ENCODE measurements around the gene TMEM131L.
"Not testable (repeated sequence)": the region's sequence is repeated elsewhere in the genome, so short reads cannot be mapped to it uniquely, and the experiment has no call there.

The TMEM131L gene, protein sequence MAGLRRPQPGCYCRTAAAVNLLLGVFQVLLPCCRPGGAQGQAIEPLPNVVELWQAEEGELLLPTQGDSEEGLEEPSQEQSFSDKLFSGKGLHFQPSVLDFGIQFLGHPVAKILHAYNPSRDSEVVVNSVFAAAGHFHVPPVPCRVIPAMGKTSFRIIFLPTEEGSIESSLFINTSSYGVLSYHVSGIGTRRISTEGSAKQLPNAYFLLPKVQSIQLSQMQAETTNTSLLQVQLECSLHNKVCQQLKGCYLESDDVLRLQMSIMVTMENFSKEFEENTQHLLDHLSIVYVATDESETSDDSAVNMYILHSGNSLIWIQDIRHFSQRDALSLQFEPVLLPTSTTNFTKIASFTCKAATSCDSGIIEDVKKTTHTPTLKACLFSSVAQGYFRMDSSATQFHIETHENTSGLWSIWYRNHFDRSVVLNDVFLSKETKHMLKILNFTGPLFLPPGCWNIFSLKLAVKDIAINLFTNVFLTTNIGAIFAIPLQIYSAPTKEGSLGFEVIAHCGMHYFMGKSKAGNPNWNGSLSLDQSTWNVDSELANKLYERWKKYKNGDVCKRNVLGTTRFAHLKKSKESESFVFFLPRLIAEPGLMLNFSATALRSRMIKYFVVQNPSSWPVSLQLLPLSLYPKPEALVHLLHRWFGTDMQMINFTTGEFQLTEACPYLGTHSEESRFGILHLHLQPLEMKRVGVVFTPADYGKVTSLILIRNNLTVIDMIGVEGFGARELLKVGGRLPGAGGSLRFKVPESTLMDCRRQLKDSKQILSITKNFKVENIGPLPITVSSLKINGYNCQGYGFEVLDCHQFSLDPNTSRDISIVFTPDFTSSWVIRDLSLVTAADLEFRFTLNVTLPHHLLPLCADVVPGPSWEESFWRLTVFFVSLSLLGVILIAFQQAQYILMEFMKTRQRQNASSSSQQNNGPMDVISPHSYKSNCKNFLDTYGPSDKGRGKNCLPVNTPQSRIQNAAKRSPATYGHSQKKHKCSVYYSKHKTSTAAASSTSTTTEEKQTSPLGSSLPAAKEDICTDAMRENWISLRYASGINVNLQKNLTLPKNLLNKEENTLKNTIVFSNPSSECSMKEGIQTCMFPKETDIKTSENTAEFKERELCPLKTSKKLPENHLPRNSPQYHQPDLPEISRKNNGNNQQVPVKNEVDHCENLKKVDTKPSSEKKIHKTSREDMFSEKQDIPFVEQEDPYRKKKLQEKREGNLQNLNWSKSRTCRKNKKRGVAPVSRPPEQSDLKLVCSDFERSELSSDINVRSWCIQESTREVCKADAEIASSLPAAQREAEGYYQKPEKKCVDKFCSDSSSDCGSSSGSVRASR (N-terminal part only)

DNA sequence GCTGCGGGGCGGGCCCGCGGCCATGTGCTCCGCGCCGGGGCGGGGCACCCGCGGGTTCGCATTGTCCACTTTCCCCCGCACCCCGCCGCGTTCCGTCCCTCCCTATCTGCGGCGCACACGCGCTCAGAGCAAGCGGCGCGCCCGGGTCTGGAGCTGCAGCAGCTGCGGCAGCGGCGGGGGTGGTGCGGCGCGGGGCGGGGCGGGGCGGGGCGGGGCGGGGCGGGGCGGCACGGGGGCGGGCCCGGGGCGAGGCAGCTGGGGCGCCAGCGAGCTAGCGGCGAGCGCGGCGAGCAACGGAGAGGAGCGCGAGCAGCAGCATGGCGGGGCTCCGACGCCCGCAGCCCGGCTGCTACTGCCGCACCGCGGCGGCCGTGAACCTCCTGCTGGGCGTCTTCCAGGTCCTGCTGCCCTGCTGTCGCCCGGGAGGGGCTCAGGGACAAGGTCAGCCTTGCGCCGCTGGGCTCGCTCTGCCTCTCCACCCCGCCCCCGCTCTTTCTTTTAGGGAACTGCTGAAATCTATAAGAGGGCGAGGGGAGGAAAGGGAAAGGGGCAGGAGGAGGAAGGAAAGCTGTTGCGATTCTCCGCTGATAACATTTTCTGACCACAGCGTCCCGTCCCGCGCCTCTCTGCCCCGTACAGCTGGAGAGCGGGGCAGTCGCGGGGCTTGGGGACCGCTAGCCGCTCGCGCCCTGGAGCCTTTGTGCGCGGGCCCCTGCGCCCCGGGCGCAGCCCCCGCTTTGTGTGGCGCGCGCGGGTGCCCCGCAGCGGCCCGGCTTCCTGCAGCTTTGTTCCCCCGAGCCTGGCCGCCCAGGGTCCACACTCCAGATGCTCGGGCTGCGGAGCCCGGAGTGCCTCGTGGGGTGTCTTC is at the start of gene TMEM131L:
TSS of gene TMEM131L (plus strand) at position 280 of the 868 bp plus-strand sequence. CDS start at position 318, 38 bp downstream.
- in situ Hi-C loops (cut with HindIII; ENCODE audit: low sequenced_read_pairs) = no loop called here

DNA sequence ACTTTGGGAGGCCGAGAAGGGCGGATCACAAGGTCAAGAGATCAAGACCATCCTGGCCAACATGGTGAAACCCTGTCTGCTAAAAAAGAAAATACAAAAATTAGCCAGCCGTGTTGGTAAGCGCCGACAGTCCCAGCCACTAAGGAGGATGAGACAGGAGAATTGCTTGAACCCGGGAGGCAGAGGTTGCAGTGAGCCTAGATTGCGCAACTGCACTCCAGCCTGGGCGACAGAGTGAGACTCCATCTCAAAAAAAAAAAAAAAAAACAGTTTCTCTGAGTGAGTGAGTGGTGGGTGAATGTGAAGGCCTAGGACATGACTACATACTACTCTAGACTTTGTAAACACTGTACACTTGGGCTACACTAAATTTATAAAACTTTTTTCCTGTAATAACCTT is 49.7 kb upstream of the TMEM131L start:
- in situ Hi-C loops (cut with HindIII; ENCODE audit: low sequenced_read_pairs) = not testable (repeated sequence)

DNA sequence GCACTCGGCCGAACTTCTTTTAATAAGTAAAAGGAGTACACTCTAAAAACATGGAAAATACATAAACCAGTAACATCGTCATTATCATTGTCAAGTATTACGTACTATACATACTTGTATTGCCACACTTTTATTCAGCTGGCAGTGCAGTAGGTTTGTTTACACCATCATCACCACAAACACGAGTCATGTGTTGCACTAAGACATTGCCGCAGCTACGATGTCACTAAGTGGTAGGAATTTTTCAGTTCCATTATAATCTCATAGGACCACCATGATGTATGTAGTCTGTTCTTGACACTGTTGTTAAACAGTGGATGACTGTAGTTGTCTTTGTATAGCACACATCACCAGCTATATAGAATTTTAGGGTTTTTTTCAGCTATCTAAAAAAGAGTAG is 48.0 kb upstream of the TMEM131L start:
- in situ Hi-C loops (cut with HindIII; ENCODE audit: low sequenced_read_pairs) = no loop called here

DNA sequence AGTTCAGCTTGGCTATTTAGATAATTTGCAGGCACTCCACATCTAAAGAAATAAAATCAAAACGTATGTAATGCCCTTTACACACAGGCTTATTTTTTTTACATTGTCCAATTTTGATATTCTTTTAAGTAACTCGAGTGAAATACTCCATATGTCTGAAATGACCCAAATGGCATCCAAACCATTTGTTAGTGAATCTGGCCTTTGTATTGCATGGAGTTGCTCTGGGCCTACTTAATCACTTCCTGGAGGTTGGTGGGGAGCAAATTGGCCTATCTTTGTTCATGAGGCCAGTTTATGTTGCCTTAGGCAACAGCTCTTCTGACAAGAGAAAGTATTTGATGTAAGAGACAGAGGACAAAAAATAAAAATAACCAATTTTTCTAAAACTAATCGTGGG is 47.6 kb upstream of the TMEM131L start:
- in situ Hi-C loops (cut with HindIII; ENCODE audit: low sequenced_read_pairs) = no loop called here

DNA sequence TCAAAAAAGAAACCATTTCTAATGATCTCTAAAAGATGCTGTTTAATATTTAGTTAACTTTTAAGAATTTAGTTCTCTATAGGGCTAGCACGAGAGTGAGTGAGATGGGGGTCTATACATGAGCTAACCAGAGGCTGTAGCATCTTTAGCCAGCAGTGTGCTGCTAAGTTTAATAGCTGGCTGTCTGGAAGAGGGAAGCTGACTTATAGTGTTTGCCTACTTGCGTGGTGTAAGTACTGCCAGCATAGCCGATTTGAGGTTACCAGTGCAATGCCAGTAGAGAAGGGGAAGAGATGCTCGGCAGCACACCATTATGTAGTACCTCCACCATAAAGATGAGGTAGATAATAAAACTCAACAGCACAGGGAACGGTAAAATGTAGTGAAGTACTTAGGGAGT is 47.1 kb upstream of the TMEM131L start:
- in situ Hi-C loops (cut with HindIII; ENCODE audit: low sequenced_read_pairs) = no loop called here

DNA sequence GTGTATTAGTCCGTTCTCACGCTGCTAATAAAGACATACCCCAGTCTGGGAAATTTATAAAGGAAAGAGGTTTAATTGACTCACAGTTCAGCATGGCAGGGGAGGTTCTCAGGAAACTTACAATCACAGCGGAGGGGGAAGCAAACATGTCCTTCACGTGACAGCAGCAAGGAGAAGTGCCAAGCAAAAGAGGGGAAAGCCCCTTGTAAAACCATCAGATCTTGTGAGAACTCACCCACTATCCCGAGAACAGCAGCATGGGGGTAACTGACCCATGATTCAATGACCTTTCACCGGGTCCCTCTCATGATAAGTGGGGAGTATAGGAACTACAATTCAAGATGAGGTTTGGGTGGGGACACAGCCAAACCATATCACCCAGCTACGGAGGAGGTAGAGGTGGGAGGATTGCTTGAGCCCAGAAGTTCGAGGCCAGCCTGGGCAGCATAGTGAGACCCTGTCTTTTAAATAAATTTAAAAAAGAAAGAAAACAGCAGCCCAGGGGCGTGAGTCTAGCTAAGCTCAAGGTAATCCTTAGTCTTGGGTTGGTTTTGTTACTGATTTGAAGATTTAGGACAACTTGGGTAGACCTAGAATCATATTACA is 46.4 kb upstream of the TMEM131L start:
- in situ Hi-C loops (cut with HindIII; ENCODE audit: low sequenced_read_pairs) = no loop called here

DNA sequence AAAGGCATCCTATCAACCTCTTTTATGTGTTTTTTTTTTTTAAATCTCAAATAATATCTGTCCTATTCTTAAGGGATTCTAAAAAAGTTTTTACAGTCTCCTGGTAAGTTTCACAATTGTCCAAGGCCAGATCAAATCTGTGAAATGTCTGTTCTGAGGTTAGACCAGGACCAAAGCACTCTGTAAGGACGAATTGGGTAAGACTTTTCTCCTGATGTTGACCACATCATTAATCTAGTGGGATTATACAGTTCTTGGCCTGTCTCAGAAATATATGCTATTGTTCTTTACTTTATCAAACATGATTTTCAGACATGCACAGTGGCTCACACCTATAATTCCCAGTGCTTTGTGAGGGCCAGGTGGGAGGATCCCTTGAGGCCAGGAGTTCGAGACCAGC is 45.8 kb upstream of the TMEM131L start:
- in situ Hi-C loops (cut with HindIII; ENCODE audit: low sequenced_read_pairs) = no loop called here

DNA sequence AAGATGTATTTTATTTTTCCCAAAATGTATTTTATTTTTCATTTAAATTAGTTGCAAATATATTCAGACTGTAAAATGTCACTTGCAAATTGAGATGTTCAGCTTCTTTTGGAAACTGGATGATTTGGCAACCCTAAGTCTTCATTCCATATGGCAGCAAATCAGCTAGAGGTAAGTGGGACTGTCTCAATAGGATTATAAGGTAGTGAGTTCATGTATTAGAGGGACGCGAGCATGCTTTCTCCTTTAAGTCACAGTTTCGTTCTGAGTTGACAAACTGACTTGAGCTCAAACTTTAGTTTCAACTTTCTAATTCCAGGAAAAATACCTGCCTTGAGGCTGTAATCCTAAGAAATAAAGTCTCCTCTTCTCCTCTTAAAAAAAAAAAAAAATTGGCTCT is 44.2 kb upstream of the TMEM131L start:
- in situ Hi-C loops (cut with HindIII; ENCODE audit: low sequenced_read_pairs) = no loop called here

DNA sequence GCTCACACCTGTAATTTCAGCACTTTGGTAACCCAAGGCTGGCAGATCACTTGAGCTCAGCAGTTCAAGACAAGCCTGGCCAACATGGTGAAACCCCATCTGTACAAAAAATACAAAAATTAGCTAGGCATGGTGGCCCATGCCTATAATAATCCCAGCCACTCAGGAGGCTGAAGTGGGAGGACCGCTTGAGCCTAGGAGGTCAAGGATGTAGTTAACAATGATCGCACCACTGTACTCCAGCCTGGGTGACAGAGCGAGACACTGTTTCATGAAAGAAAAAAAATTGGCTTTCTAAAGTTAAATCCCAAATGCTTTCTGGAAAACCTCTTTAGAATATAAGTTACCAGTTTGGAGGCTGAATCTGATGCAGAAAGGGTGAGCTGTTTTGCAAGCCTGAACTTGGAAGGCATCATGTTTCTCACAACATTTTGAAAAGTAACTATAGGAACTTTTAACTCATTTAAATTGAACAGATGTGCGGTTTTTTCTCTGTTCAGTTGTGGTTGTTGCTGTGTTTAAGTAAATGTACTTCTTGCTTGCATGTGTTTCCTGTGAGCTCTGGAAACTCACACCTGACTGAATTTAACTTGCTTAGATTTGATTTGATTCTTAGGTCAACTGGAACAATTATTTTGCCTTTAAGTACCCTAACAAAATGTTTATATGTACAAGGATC is 39.8 kb upstream of the TMEM131L start:
- in situ Hi-C loops (cut with HindIII; ENCODE audit: low sequenced_read_pairs) = no loop called here

DNA sequence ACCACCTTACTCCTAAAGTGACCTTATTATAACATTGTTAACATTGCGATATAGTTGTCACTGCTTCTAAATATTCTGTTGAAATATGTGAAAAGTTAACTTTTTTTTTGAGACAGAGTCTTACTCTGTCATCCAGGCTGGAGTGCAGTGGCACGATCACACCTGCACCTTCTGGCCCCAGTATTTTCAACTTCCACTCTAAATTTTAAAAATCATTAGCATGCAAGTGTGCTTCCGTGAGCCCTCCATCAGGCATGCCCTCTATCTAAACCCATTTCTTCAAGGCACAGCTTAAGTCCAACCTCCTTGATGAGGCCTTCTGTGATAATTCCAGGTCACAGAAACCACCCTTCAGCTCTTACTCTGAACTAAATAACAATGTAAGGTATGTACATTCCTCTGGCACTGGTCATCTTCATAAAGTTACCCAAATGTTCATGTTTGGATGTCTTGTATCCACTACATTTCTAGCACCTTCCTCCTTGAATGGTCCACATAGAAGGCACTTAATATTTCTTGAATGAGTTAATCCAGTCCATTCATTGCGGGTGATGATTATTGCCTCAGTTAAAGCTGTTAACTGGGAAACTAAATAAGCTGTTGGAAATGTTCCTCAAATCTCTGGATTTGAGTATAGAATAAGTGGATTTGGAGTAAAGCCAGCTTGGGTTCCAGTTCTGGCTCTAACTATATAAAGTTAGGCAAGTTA is 38.6 kb upstream of the TMEM131L start:
- in situ Hi-C loops (cut with HindIII; ENCODE audit: low sequenced_read_pairs) = no loop called here

DNA sequence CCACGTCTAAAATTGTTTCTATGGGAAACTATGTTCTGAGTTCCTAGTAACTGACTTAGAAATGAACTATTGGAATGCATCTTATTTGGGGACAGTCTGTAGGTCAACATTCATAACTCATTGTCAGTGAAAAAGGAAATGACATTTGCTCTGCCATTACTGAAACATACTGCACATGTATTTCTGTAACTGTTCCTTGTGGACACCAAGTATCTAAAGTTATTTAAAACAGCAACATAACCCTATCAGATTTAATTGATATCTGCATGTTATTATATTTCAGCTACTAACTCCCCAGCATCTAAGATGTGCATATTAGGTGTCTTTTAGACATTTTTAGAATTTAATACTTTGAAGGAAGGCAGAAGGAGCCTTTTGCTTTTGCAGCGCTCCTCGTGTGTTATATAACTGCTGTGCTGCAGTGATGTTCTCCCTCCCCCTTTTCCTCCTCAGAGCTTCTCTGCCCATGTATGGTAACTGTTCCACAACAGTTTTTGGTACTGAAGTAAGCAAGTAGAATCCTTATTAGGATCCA is 37.2 kb upstream of the TMEM131L start:
- in situ Hi-C loops (cut with HindIII; ENCODE audit: low sequenced_read_pairs) = no loop called here

DNA sequence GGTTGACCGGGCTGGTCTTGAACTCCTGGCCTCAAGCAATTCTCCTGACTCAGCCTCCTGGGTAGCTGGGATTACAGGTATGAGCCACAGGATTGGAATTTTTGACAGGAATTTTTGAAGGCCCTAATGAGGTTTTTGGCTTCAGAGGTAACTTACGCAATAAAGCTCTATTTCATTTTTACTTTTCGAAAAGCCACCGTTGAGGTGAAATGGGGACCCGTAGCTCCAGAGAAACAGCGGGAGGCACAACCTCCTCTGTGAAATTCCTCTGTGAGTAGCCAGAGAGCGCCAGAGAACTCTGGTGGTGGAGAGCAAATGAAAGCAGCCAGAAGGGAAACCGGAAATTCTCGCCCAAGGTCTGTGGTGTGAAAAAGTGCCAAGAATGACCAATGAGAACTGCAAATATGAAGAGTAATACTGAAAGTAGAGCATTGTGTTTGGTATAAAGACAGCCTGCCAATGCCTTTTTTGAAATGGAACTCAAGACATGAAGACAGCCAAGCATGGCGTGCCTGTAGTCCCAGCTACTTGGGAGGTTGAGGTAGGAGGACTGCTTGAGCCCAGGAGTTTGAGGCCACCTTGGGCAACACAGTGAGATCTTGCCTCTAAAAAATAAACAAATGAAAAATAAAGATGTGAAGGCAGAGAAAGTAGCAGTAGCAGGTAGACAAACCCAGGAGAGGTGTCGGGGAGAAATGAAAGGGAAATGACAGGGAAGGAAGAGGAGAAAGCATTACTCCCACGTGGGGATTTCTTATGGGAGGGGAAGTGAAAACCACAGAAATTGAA is 33.0 kb upstream of the TMEM131L start:
- in situ Hi-C loops (cut with HindIII; ENCODE audit: low sequenced_read_pairs) = no loop called here

DNA sequence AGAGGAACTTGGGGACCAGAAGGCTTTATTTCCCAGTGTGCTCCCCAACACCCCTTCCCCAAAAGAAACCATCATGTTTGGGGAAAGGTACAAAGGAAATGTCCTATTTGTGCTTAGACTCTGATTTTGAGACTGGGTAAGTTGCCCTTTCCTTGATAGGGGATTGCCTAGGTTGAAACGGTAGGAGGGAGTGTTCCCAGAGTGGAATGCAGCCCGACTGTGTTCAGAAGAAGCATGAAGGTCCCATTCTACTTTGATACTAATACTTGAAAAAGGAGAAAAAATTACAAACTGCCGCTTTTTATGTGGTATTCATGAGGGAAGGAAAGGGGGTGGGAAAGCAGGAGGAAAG is 32.4 kb upstream of the TMEM131L start:
- in situ Hi-C loops (cut with HindIII; ENCODE audit: low sequenced_read_pairs) = no loop called here

DNA sequence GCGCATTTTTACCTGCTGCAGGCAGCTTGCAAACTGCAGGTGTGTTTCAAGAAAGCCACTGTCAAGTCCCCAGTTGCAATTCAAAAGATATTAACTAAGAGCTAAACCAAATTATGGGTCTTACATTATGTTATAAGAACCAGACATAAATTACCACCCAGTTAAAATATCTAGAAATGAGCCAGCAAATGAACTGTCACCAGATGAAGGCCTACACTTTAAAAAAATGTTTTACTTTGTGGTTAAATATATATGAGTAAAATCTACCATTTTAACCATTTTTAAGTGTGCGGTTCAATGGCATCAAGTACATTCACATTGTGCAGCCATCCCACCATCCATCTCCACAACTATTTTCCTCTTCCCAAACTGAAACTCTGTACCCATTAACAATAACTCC is 32.0 kb upstream of the TMEM131L start:
- in situ Hi-C loops (cut with HindIII; ENCODE audit: low sequenced_read_pairs) = no loop called here

DNA sequence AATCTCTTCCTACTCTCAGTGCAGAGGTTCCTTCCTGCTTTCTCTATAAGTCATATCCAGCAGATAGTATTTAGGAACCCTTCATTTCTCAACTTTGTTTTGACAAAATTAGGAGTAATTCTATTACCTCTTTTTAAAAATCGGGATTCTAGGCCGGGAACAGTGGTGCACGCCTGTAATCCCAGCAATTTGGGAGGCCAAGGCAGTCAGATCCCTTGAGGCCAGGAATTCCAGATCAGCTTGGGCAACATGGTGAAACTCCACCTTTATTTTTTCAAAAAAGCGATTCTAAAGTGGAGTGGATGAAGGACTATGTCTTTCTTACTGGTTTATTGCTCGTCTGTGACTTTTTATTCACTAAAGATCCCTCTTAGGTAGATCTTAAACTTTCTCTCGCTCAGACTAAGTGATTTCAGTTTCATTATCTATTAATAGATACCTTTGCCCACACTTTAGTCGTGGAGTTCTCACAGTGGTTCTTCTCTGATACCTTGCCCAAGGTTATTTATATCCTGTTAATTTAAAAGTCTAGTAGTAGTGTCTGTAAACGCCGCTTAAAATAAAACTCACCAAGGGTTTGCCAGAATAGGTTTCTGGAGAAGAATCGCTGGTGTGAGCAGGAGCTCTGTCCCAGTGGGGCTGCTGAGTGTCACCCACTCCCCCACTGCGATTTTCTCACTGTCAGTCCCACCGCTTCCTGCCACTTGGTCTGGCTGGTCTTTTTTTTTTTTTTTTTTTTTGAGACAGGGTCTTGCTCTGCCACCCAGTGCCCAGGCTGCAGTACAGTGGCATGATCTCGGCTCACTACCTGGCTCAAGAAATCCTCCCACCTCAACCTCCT is 27.0 kb upstream of the TMEM131L start:
- in situ Hi-C loops (cut with HindIII; ENCODE audit: low sequenced_read_pairs) = no loop called here

DNA sequence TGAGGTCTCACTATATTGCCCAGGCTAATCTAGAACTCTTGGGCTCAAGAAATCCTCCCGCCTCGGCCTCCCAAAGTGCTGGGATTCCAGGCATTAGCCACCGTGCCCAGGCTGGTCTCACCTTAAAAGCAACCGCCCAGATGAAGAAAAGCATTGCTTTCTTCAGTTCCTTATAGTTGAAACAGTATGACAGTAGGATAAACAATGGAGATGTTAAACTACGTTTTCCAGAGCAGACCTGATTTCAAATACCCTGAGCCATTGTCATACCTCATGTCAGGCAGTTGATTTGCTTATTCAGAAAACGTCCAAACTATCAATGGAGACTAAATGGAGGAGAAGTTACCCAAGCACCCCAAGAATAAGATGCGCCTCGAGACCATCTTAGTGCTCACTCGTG is 26.3 kb upstream of the TMEM131L start:
- in situ Hi-C loops (cut with HindIII; ENCODE audit: low sequenced_read_pairs) = no loop called here

DNA sequence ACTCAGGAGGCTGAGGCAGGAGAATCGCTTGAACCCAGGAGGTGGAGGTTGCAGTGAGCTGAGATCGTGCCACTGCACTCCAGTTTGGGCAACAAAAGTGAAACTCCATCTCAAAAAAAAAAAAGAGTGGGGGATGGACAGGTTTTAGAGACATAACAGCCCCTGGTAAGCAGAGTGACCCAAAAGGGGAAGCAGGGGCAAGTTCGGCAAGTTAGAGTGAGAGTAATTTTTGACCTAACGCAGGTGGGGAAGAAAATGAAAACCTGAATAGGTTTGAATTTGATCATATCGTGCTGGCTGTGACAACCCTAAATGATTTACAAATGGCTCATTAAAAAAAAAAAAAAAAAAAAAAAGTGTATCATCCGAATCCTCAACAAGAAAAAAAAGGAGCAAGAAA is 25.7 kb upstream of the TMEM131L start:
- in situ Hi-C loops (cut with HindIII; ENCODE audit: low sequenced_read_pairs) = no loop called here

Measured in DLD1 (cell line).